Measurements from ENCODE around the gene PRTN3.

- TF ChIP-seq EZH2phosphoT487 (IDR thresholded peaks at IDR 0.05; ENCODE audit: borderline replicate concordance) (no peak), CTCF (conservative IDR thresholded peaks at IDR 0.05; ENCODE audit: low read length) (no peak)
Observed at GRCh38 chr19:875265-875879, 34.6 kb downstream of the PRTN3 start.

All from Loucy (cell line).